Measurements from ENCODE around the gene PFKFB3. TPM values are rescaled to one million over a fixed set of nuclear protein-coding genes. Genes with fewer than 3 reads are reported as not detected.

Gene PFKFB3
- total and polyA plus RNA-seq, 2 of the 4 experiments (the other 2 are of a cell fraction) = 34.1 to 45.5 TPM

DNA sequence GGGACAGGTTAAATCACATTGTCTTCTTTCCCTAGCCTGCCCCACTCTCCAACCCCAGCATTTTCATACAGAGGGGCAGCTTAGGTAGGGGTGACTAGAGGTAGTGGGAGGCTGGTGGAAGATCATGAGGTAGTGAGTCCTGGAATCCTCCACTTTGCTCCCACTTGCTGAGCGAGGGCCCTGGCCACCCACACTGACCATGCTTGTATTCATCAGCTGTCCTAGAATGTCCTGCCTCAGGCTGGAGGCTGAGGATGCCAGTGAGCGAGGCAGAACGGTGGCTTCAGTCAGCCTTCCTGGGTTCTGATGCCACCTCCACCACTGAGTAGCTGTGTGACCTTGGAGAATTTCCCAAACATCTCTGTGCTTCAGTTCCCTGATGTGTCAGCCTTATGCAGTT is 34.6 kb upstream of the PFKFB3 start:
- TF ChIP-seq RFX5 (IDR thresholded peaks at IDR 0.05; ENCODE audit: low read depth, low read length) (no peak), ELK1 (IDR thresholded peaks at IDR 0.05; ENCODE audit: borderline replicate concordance, low read depth, low read length) (no peak), RCOR1 (IDR thresholded peaks at IDR 0.05; ENCODE audit: insufficient replicate concordance, low read length) (no peak)
- H3K9me1 ChIP-seq (ENCODE audit: insufficient read depth, low read length) = peaks cover 31% of the 10 kb centered on the region
- H4K91ac ChIP-seq (ENCODE audit: insufficient read depth, low read depth, low read length) = no peak overlapping the region
- no peak overlapping the region for H4K5ac ChIP-seq (ENCODE audit: low read depth, low read length)
- H2BK15ac ChIP-seq (ENCODE audit: low read depth, low read length) = no peak overlapping the region
- peak overlapping the region; percentile 24; the same call in 1 of the 2 replicates for H3K23ac ChIP-seq (ENCODE audit: low read depth, low read length)
- peaks cover 60% of the 10 kb centered on the region for H4K20me1 ChIP-seq (ENCODE audit: insufficient read depth, low read length)
- CTCF ChIA-PET = interaction anchor here (2.1 kb wide), 1 partner anchor 11 kb away, joined by 4 read pairs; no protein-coding TSS in a partner anchor
- no peak overlapping the region for H3K18ac ChIP-seq (ENCODE audit: low read depth, low read length)
- intact Hi-C loops (cut with micrococcal nuclease) = loop anchor here (10.0 kb wide), 1 partner anchor 213 kb away; no protein-coding TSS in a partner anchor
- peaks cover 16% of the 10 kb centered on the region for H3K4me1 ChIP-seq (ENCODE audit: control insufficient read depth, insufficient read depth, low read length)
- H3K79me1 ChIP-seq (ENCODE audit: low read depth in 1 of 2, low read length in 2 of 2) = peaks cover 34 to 91% of the 10 kb centered on the region in 2 experiments
- H2AFZ ChIP-seq (replicated peaks; ENCODE audit: low read length, poor library complexity) = no peak overlapping the region
- dilution Hi-C loops (cut with HindIII; ENCODE audit: low sequenced_read_pairs, unreplicated experiment) = no loop called here
- H3K4ac ChIP-seq (ENCODE audit: low read depth, low read length) = no peak overlapping the region
- no peak overlapping the region for H3K56ac ChIP-seq (ENCODE audit: extremely low read depth, insufficient read depth, low read length)
- H2BK5ac ChIP-seq (ENCODE audit: low read depth, low read length, poor library complexity, severe bottlenecking) = no peak overlapping the region
- WGBS, 2 experiments (ENCODE audit: extremely low coverage in 2 of 2, insufficient read length in 1 of 2) = no CpG with 5 or more reads among the region's 3 CpGs
- BruUV-seq (replicated peaks) = no TSS peak
- no peak overlapping the region for H2BK120ac ChIP-seq (ENCODE audit: low read depth, low read length)
- H2AK5ac ChIP-seq (ENCODE audit: low read depth, low read length) = peak overlapping the region; percentile 10; the same call in 1 of the 2 replicates
- no peak overlapping the region for H3K4me2 ChIP-seq (ENCODE audit: low read depth, low read length)
- in situ Hi-C loops (cut with MboI; ENCODE audit: low sequenced_read_pairs) = no loop called here
- H2BK20ac ChIP-seq (ENCODE audit: low read depth, low read length) = no peak overlapping the region
- no peak for ATAC-seq (ENCODE audit: low read depth)
- 0 out of 2 replicates have a peak, but pooled peaks cover 7% of the 10 kb centered on the region for H3K36me3 ChIP-seq (ENCODE audit: control insufficient read depth, insufficient read depth, low read length)
- H3K9me3 ChIP-seq (ENCODE audit: control insufficient read depth, insufficient read depth, low read length) = no peaks in the 10 kb centered on the region
- H3K4me3 ChIP-seq (ENCODE audit: insufficient read depth, low read depth, low read length) = no peak overlapping the region
- no peak for DNase-seq
- H3K14ac ChIP-seq (replicated peaks; ENCODE audit: low read depth, low read length) = no peak overlapping the region
- no peak overlapping the region for H3K27ac ChIP-seq (ENCODE audit: insufficient read depth, low read length)
- POLR2A ChIA-PET (ENCODE audit: unreplicated experiment) = no interaction called here
- no peak overlapping the region for H4K8ac ChIP-seq (ENCODE audit: low read depth in 2 of 2, low read length in 2 of 2)
- H3K27me3 ChIP-seq (ENCODE audit: control insufficient read depth, insufficient read depth, low read length) = no peaks in the 10 kb centered on the region
- no peak overlapping the region for H2AK9ac ChIP-seq (replicated peaks; ENCODE audit: low read depth, low read length, poor library complexity)
- H3K9ac ChIP-seq (ENCODE audit: low read depth, low read length) = no peak overlapping the region
